ES-I3 (cell line): ENCODE results near the gene PHYKPL.

Experiments used
- H3K36me3 ChIP-seq: 2 replicates; pipeline ENCODE4 v1.6.1; 2013; ENCODE audit warnings: mild to moderate bottlenecking, low read length, control low read depth, moderate library complexity; ENCODE audit not compliant: insufficient read depth
- H3K4me1 ChIP-seq: 2 replicates; pipeline ENCODE4 v1.6.1; 2013; ENCODE audit warnings: mild to moderate bottlenecking, control low read depth, low read length; ENCODE audit not compliant: insufficient read depth
- H3K9ac ChIP-seq: 2 replicates; pipeline ENCODE4 v1.6.1; 2013; ENCODE audit warnings: low read depth, mild to moderate bottlenecking, low read length, moderate library complexity
- H3K9me3 ChIP-seq: 2 replicates; pipeline ENCODE4 v1.6.1; 2013; ENCODE audit warnings: mild to moderate bottlenecking, low read length, moderate library complexity; ENCODE audit not compliant: control insufficient read depth, insufficient read depth

The PHYKPL gene

GRCh38 chr5:178232124-178232919 lies at the start of gene PHYKPL:
Gene PHYKPL (minus strand): TSS chr5:178232802. CDS start chr5:178232550, 252 bp downstream.
- Histone ChIP-seq H3K4me1 (peaks cover 6% of the 10 kb centered on the region; the same call in 1 of the 2 replicates), H3K36me3 (peaks cover 6% of the 10 kb centered on the region; the same call in 1 of the 2 replicates), H3K9ac (peak within 1 kb of the TSS; percentile 57), H3K9me3 (no peaks in the 10 kb centered on the region)

- H3K36me3 ChIP-seq = no peaks in the 10 kb centered on the region
- H3K9ac ChIP-seq = no peak overlapping the region
- H3K4me1 ChIP-seq = no peaks in the 10 kb centered on the region
- peaks cover 5% of the 10 kb centered on the region; the same call in 1 of the 2 replicates for H3K9me3 ChIP-seq
Measured at GRCh38 chr5:178282391-178282790, 49.8 kb upstream of the PHYKPL start.

GRCh38 chr5:178281331-178281730 lies 48.7 kb upstream of the PHYKPL start:
- H3K4me1 ChIP-seq = no peaks in the 10 kb centered on the region
- no peak overlapping the region for H3K9ac ChIP-seq
- peaks cover 5% of the 10 kb centered on the region; the same call in 1 of the 2 replicates for H3K9me3 ChIP-seq
- no peaks in the 10 kb centered on the region for H3K36me3 ChIP-seq

- no peaks in the 10 kb centered on the region for H3K4me1 ChIP-seq
- no peaks in the 10 kb centered on the region for H3K36me3 ChIP-seq
- no peak overlapping the region for H3K9ac ChIP-seq
- peaks cover 5% of the 10 kb centered on the region; the same call in 1 of the 2 replicates for H3K9me3 ChIP-seq
Measured at GRCh38 chr5:178280631-178281030, 48.0 kb upstream of the PHYKPL start.

- Histone ChIP-seq H3K9me3 (peaks cover 5% of the 10 kb centered on the region; the same call in 1 of the 2 replicates), H3K4me1 (no peaks in the 10 kb centered on the region), H3K36me3 (no peaks in the 10 kb centered on the region), H3K9ac (no peak overlapping the region)
Measured at GRCh38 chr5:178279723-178280438, 47.3 kb upstream of the PHYKPL start.

- H3K36me3 ChIP-seq = no peaks in the 10 kb centered on the region
- no peaks in the 10 kb centered on the region for H3K4me1 ChIP-seq
- no peak overlapping the region for H3K9ac ChIP-seq
Measured at GRCh38 chr5:178279026-178279722, 46.6 kb upstream of the PHYKPL start.

GRCh38 chr5:178278358-178279023 lies 45.9 kb upstream of the PHYKPL start:
- H3K36me3 ChIP-seq = no peaks in the 10 kb centered on the region
- H3K9ac ChIP-seq = no peak overlapping the region
- no peaks in the 10 kb centered on the region for H3K4me1 ChIP-seq
- H3K9me3 ChIP-seq = no peaks in the 10 kb centered on the region

More at GRCh38 chr5:178279026-178279722, 46.6 kb upstream of the PHYKPL start:
- peaks cover 5% of the 10 kb centered on the region; the same call in 1 of the 2 replicates for H3K9me3 ChIP-seq

- no peaks in the 10 kb centered on the region for H3K36me3 ChIP-seq
- H3K4me1 ChIP-seq = no peaks in the 10 kb centered on the region
- no peak overlapping the region for H3K9ac ChIP-seq
- no peaks in the 10 kb centered on the region for H3K9me3 ChIP-seq
Measured at GRCh38 chr5:178277866-178278265, 45.3 kb upstream of the PHYKPL start.

GRCh38 chr5:178277346-178277745 lies 44.7 kb upstream of the PHYKPL start:
- H3K9me3 ChIP-seq = no peaks in the 10 kb centered on the region
- no peaks in the 10 kb centered on the region for H3K36me3 ChIP-seq
- H3K4me1 ChIP-seq = no peaks in the 10 kb centered on the region
- H3K9ac ChIP-seq = no peak overlapping the region

GRCh38 chr5:178274781-178275537 lies 42.4 kb upstream of the PHYKPL start:
- no peaks in the 10 kb centered on the region for H3K4me1 ChIP-seq
- no peaks in the 10 kb centered on the region for H3K36me3 ChIP-seq
- H3K9ac ChIP-seq = no peak overlapping the region
- H3K9me3 ChIP-seq = no peaks in the 10 kb centered on the region

- Histone ChIP-seq H3K9ac (no peak overlapping the region), H3K36me3 (no peaks in the 10 kb centered on the region), H3K9me3 (no peaks in the 10 kb centered on the region), H3K4me1 (no peaks in the 10 kb centered on the region)
Measured at GRCh38 chr5:178273665-178274541, 41.3 kb upstream of the PHYKPL start.

- Histone ChIP-seq H3K36me3 (no peaks in the 10 kb centered on the region), H3K9me3 (no peaks in the 10 kb centered on the region), H3K9ac (no peak overlapping the region), H3K4me1 (no peaks in the 10 kb centered on the region)
Measured at GRCh38 chr5:178273041-178273440, 40.4 kb upstream of the PHYKPL start.

- no peak overlapping the region for H3K9ac ChIP-seq
- no peaks in the 10 kb centered on the region for H3K9me3 ChIP-seq
- H3K4me1 ChIP-seq = no peaks in the 10 kb centered on the region
Measured at GRCh38 chr5:178272591-178272990, 40.0 kb upstream of the PHYKPL start.

More at GRCh38 chr5:178272591-178272990, 40.0 kb upstream of the PHYKPL start:
- H3K36me3 ChIP-seq = no peaks in the 10 kb centered on the region
